GM23338 (cell line): ENCODE data around the gene TOM1L2. TPM values are rescaled to one million over a fixed set of nuclear protein-coding genes. Genes with fewer than 3 reads are reported as not detected.

Experiments used
- ATAC-seq: fragments of 200-7000 bp; cut with Tn5 transposase; 3 replicates; pipeline ENCODE4 v1.9.1; 2020
- DNase-seq: peaks from one replicate; pipeline ENCODE4 v3.0.0-alpha.2; 2015; ENCODE audit warnings: low spot score
- H2AFZ ChIP-seq: fragments of 200-600 bp; sonication (generic); 2 replicates; pipeline ENCODE4 v1.8.0; 2016; ENCODE audit warnings: antibody characterized with exemption, mild to moderate bottlenecking, moderate library complexity
- H3F3A ChIP-seq: fragments of 200-600 bp; sonication (generic); replicated peaks from 2 replicates; pipeline ENCODE4 v1.8.0; 2017; ENCODE audit warnings: antibody characterized with exemption, mixed run types, low read depth
- H3K27ac ChIP-seq: fragments of 200-600 bp; sonication (generic); 2 replicates; pipeline ENCODE4 v1.6.1; 2016; ENCODE audit warnings: low read depth
- H3K27me3 ChIP-seq: fragments of 200-600 bp; sonication (generic); 2 replicates; pipeline ENCODE4 v1.8.0; 2016; ENCODE audit warnings: mild to moderate bottlenecking, mixed run types, moderate library complexity; ENCODE audit not compliant: insufficient read depth
- H3K36me3 ChIP-seq: fragments of 200-600 bp; sonication (generic); 2 replicates; pipeline ENCODE4 v1.8.0; 2016; ENCODE audit warnings: mild to moderate bottlenecking; ENCODE audit not compliant: insufficient read depth
- H3K4me1 ChIP-seq: fragments of 200-600 bp; sonication (generic); 2 replicates; pipeline ENCODE4 v1.8.0; 2016; ENCODE audit warnings: mild to moderate bottlenecking, moderate library complexity; ENCODE audit not compliant: insufficient read depth
- H3K4me2 ChIP-seq: fragments of 200-600 bp; sonication (generic); 2 replicates; pipeline ENCODE4 v1.7.1; 2017; ENCODE audit warnings: mixed run types
- H3K4me3 ChIP-seq: fragments of 200-600 bp; sonication (generic); 2 replicates; pipeline ENCODE4 v1.6.1; 2016; ENCODE audit warnings: mixed run types
- H3K79me2 ChIP-seq: fragments of 200-600 bp; sonication (generic); replicated peaks from 2 replicates; pipeline ENCODE4 v1.8.0; 2017; ENCODE audit warnings: mild to moderate bottlenecking; ENCODE audit not compliant: insufficient read depth
- H3K9me2 ChIP-seq: fragments of 200-600 bp; sonication (generic); 2 replicates; pipeline ENCODE4 v1.8.0; 2017; ENCODE audit not compliant: insufficient read depth
- H4K20me1 ChIP-seq: fragments of 200-600 bp; sonication (generic); replicated peaks from 2 replicates; pipeline ENCODE4 v1.8.0; 2017; ENCODE audit warnings: mild to moderate bottlenecking; ENCODE audit not compliant: insufficient read depth
- H3K27ac Mint-ChIP-seq: 2 replicates; pipeline ENCODE4 v1.8.0; 2020; ENCODE audit warnings: inconsistent platforms, mild to moderate bottlenecking, moderate library complexity, mixed read lengths
- H3K27me3 Mint-ChIP-seq: 3 replicates; pipeline ENCODE4 v1.8.0; 2022; ENCODE audit warnings: low read depth, mild to moderate bottlenecking, moderate library complexity, mixed read lengths, inconsistent platforms; ENCODE audit not compliant: insufficient read depth, poor library complexity
- H3K36me3 Mint-ChIP-seq: 3 replicates; pipeline ENCODE4 v1.8.0; 2021; ENCODE audit warnings: low read depth, mild to moderate bottlenecking, inconsistent platforms, moderate library complexity, mixed read lengths
- H3K4me1 Mint-ChIP-seq: 3 replicates; pipeline ENCODE4 v1.8.0; 2020; ENCODE audit warnings: mild to moderate bottlenecking, inconsistent platforms, mixed read lengths
- H3K4me3 Mint-ChIP-seq: 3 replicates; pipeline ENCODE4 v1.8.0; 2021; ENCODE audit warnings: moderate library complexity, mild to moderate bottlenecking, inconsistent platforms, mixed read lengths
- H3K9me3 Mint-ChIP-seq: 3 replicates; pipeline ENCODE4 v1.8.0; 2020; ENCODE audit warnings: moderate library complexity, mild to moderate bottlenecking, inconsistent platforms, mixed read lengths
- CREB1 ChIP-seq: fragments of 250-450 bp; sonication (Bioruptor Pico); IDR thresholded peaks from 2 replicates; pipeline ENCODE4 v1.5.0; 2020; ENCODE audit warnings: low read depth, mild to moderate bottlenecking, moderate library complexity
- EZH2 ChIP-seq: fragments of 200-600 bp; sonication (generic); IDR thresholded peaks from one replicate; pipeline ENCODE4 v1.8.0; 2017; ENCODE audit warnings: antibody characterized with exemption, mild to moderate bottlenecking, low read depth; ENCODE audit not compliant: unreplicated experiment
- EZH2phosphoT487 ChIP-seq: fragments of 200-600 bp; sonication (generic); IDR thresholded peaks from one replicate; pipeline ENCODE4 v1.8.1; 2018; ENCODE audit warnings: antibody characterized with exemption; ENCODE audit not compliant: unreplicated experiment
- JUNB ChIP-seq: IDR thresholded peaks from one replicate; pipeline ENCODE4 v1.6.1; 2016; ENCODE audit warnings: antibody characterized with exemption; ENCODE audit not compliant: unreplicated experiment
- NANOG ChIP-seq: IDR thresholded peaks from 2 replicates; pipeline ENCODE4 v1.6.1; 2016; ENCODE audit warnings: antibody characterized with exemption, borderline replicate concordance
- POLR2AphosphoS5 ChIP-seq: IDR thresholded peaks from 2 replicates; pipeline ENCODE4 v1.6.1; 2016; ENCODE audit warnings: antibody characterized with exemption, low read depth
- STAT1 ChIP-seq: IDR thresholded peaks from one replicate; pipeline ENCODE4 v1.6.1; 2016; ENCODE audit warnings: antibody characterized with exemption; ENCODE audit not compliant: unreplicated experiment
- ZNF114 ChIP-seq: fragments of 250-450 bp; sonication (Bioruptor Pico); IDR thresholded peaks from 2 replicates; pipeline ENCODE4 v1.5.0; 2020; ENCODE audit warnings: mild to moderate bottlenecking, moderate library complexity
- ZNF331 ChIP-seq: fragments of 250-450 bp; sonication (Bioruptor Pico); IDR thresholded peaks from 2 replicates; pipeline ENCODE4 v1.5.0; 2020; ENCODE audit warnings: low read depth, mild to moderate bottlenecking, moderate library complexity
- polyA plus RNA-seq: library from polyadenylated mRNA; unstranded; fragments of >200 nt; fragmentation: Nextera tagmentation; extraction: Ambion mirVana; gene quantifications from 2 replicates; pipeline ENCODE4 v1.2.1, GENCODE V29; 2016
- total RNA-seq: library from RNA; depleted of rRNA; stranded (reverse); fragments of >200 nt; shearing (Covaris generic); gene quantifications from 2 replicates; pipeline ENCODE4 v1.2.3, GENCODE V29; 2014
- TF ChIP-seq, protein P1 (sequence below): fragments of 250-450 bp; sonication (Bioruptor Pico); IDR thresholded peaks from 2 replicates; pipeline ENCODE4 v1.5.0; 2020; ENCODE audit warnings: mild to moderate bottlenecking, moderate library complexity
- TF ChIP-seq, protein P2 (sequence below): IDR thresholded peaks from one replicate; pipeline ENCODE4 v1.6.1; 2018; ENCODE audit warnings: antibody characterized with exemption; ENCODE audit not compliant: unreplicated experiment
- TF ChIP-seq, protein P3 (sequence below), 2 experiments: fragments of 200-600 bp in 1 of 2; sonication (generic) in 1 of 2; conservative IDR thresholded peaks; 2 replicates each; pipeline versions ENCODE4 v1.5.1 to v1.6.1; 2016 to 2017; ENCODE audit warnings: antibody characterized with exemption in 2 of 2, low read depth in 2 of 2, mild to moderate bottlenecking in 2 of 2, moderate library complexity in 1 of 2
- TF ChIP-seq, protein P4 (sequence below): IDR thresholded peaks from 2 replicates; pipeline ENCODE4 v1.6.1; 2016; ENCODE audit warnings: antibody characterized with exemption

Gene TOM1L2
- total and polyA plus RNA-seq, 2 experiments from 2014 or later = 3.3 TPM

DNA sequence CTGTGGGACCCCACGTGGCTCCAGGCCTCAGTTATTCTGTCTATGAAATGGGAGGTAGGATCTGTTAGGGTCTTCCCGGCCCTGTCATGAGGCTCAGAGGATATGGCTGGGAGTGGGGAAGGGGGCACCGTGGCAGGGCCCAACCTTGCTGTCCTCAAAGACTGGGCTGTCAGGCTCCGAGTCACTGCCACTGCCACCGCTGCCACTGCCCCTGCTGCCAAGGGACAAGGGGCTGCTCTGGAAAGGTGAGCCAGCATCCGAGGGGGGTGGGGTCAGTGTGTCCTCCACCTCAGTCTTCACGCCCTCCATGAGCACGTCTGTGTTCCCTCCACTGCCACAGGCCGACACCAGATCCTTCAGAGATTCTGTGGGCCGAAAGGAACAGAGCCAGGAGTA is 154.7 kb downstream of the TOM1L2 start:
- Histone ChIP-seq H3K27ac (no peak overlapping the region), H3K79me2 (peaks cover 23% of the 10 kb centered on the region), H3K27me3 (no peaks in the 10 kb centered on the region), H3K4me2 (no peak overlapping the region), H3F3A (peaks cover 14% of the 10 kb centered on the region), H3K36me3 (peaks cover 2% of the 10 kb centered on the region; the same call in 1 of the 2 replicates), H3K4me1 (peaks cover 12% of the 10 kb centered on the region), H4K20me1 (peaks cover 43% of the 10 kb centered on the region), H3K4me3 (no peak overlapping the region), H3K9me2 (no peaks in the 10 kb centered on the region), H2AFZ (no peak overlapping the region)
- Mint-ChIP-seq H3K36me3 (peaks cover 61% of the 10 kb centered on the region), H3K4me3 (no peak overlapping the region), H3K9me3 (no peaks in the 10 kb centered on the region; the same call in 2 of the 3 replicates), H3K27me3 (peaks cover 11% of the 10 kb centered on the region), H3K4me1 (peaks cover 45% of the 10 kb centered on the region), H3K27ac (no peak overlapping the region)
- no peak for ATAC-seq
- DNase-seq = no peak
- TF ChIP-seq, protein P1, sequence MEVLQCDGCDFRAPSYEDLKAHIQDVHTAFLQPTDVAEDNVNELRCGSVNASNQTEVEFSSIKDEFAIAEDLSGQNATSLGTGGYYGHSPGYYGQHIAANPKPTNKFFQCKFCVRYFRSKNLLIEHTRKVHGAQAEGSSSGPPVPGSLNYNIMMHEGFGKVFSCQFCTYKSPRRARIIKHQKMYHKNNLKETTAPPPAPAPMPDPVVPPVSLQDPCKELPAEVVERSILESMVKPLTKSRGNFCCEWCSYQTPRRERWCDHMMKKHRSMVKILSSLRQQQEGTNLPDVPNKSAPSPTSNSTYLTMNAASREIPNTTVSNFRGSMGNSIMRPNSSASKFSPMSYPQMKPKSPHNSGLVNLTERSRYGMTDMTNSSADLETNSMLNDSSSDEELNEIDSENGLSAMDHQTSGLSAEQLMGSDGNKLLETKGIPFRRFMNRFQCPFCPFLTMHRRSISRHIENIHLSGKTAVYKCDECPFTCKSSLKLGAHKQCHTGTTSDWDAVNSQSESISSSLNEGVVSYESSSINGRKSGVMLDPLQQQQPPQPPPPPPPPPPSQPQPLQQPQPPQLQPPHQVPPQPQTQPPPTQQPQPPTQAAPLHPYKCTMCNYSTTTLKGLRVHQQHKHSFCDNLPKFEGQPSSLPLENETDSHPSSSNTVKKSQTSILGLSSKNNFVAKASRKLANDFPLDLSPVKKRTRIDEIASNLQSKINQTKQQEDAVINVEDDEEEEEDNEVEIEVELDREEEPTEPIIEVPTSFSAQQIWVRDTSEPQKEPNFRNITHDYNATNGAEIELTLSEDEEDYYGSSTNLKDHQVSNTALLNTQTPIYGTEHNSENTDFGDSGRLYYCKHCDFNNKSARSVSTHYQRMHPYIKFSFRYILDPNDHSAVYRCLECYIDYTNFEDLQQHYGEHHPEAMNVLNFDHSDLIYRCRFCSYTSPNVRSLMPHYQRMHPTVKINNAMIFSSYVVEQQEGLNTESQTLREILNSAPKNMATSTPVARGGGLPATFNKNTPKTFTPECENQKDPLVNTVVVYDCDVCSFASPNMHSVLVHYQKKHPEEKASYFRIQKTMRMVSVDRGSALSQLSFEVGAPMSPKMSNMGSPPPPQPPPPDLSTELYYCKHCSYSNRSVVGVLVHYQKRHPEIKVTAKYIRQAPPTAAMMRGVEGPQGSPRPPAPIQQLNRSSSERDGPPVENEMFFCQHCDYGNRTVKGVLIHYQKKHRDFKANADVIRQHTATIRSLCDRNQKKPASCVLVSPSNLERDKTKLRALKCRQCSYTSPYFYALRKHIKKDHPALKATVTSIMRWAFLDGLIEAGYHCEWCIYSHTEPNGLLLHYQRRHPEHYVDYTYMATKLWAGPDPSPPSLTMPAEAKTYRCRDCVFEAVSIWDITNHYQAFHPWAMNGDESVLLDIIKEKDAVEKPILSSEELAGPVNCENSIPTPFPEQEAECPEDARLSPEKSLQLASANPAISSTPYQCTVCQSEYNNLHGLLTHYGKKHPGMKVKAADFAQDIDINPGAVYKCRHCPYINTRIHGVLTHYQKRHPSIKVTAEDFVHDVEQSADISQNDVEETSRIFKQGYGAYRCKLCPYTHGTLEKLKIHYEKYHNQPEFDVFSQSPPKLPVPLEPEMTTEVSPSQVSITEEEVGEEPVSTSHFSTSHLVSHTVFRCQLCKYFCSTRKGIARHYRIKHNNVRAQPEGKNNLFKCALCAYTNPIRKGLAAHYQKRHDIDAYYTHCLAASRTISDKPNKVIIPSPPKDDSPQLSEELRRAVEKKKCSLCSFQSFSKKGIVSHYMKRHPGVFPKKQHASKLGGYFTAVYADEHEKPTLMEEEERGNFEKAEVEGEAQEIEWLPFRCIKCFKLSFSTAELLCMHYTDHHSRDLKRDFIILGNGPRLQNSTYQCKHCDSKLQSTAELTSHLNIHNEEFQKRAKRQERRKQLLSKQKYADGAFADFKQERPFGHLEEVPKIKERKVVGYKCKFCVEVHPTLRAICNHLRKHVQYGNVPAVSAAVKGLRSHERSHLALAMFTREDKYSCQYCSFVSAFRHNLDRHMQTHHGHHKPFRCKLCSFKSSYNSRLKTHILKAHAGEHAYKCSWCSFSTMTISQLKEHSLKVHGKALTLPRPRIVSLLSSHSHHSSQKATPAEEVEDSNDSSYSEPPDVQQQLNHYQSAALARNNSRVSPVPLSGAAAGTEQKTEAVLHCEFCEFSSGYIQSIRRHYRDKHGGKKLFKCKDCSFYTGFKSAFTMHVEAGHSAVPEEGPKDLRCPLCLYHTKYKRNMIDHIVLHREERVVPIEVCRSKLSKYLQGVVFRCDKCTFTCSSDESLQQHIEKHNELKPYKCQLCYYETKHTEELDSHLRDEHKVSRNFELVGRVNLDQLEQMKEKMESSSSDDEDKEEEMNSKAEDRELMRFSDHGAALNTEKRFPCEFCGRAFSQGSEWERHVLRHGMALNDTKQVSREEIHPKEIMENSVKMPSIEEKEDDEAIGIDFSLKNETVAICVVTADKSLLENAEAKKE (CRISPR knock-in tag) = no peak
- TF ChIP-seq EZH2phosphoT487 (no peak), POLR2AphosphoS5 (no peak; the same call in 1 of the 2 replicates), ZNF331 (CRISPR knock-in tag) (no peak), EZH2 (no peak), NANOG (no peak), STAT1 (no peak), CREB1 (no peak), ZNF114 (no peak), JUNB (no peak)
- TF ChIP-seq, protein P2, sequence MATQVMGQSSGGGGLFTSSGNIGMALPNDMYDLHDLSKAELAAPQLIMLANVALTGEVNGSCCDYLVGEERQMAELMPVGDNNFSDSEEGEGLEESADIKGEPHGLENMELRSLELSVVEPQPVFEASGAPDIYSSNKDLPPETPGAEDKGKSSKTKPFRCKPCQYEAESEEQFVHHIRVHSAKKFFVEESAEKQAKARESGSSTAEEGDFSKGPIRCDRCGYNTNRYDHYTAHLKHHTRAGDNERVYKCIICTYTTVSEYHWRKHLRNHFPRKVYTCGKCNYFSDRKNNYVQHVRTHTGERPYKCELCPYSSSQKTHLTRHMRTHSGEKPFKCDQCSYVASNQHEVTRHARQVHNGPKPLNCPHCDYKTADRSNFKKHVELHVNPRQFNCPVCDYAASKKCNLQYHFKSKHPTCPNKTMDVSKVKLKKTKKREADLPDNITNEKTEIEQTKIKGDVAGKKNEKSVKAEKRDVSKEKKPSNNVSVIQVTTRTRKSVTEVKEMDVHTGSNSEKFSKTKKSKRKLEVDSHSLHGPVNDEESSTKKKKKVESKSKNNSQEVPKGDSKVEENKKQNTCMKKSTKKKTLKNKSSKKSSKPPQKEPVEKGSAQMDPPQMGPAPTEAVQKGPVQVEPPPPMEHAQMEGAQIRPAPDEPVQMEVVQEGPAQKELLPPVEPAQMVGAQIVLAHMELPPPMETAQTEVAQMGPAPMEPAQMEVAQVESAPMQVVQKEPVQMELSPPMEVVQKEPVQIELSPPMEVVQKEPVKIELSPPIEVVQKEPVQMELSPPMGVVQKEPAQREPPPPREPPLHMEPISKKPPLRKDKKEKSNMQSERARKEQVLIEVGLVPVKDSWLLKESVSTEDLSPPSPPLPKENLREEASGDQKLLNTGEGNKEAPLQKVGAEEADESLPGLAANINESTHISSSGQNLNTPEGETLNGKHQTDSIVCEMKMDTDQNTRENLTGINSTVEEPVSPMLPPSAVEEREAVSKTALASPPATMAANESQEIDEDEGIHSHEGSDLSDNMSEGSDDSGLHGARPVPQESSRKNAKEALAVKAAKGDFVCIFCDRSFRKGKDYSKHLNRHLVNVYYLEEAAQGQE = no peak
- TF ChIP-seq, protein P3, sequence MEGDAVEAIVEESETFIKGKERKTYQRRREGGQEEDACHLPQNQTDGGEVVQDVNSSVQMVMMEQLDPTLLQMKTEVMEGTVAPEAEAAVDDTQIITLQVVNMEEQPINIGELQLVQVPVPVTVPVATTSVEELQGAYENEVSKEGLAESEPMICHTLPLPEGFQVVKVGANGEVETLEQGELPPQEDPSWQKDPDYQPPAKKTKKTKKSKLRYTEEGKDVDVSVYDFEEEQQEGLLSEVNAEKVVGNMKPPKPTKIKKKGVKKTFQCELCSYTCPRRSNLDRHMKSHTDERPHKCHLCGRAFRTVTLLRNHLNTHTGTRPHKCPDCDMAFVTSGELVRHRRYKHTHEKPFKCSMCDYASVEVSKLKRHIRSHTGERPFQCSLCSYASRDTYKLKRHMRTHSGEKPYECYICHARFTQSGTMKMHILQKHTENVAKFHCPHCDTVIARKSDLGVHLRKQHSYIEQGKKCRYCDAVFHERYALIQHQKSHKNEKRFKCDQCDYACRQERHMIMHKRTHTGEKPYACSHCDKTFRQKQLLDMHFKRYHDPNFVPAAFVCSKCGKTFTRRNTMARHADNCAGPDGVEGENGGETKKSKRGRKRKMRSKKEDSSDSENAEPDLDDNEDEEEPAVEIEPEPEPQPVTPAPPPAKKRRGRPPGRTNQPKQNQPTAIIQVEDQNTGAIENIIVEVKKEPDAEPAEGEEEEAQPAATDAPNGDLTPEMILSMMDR (conservative IDR thresholded peaks at IDR 0.05; ENCODE audit: low read depth in 2 of 2) = no peak
- TF ChIP-seq, protein P4, sequence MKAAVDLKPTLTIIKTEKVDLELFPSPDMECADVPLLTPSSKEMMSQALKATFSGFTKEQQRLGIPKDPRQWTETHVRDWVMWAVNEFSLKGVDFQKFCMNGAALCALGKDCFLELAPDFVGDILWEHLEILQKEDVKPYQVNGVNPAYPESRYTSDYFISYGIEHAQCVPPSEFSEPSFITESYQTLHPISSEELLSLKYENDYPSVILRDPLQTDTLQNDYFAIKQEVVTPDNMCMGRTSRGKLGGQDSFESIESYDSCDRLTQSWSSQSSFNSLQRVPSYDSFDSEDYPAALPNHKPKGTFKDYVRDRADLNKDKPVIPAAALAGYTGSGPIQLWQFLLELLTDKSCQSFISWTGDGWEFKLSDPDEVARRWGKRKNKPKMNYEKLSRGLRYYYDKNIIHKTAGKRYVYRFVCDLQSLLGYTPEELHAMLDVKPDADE = no peak
